HepG2 (cell line): Measurements from ENCODE around the gene TPM1. TPM values are rescaled to one million over a fixed set of nuclear protein-coding genes. Genes with fewer than 3 reads are reported as not detected.
A peak's percentile ranks its signal among the peaks of the same experiment; 100 is the strongest.

Experiments
- ASH2L ChIP-seq: fragments of 300-600, 200-600 bp; sonication (generic); IDR thresholded peaks from 2 replicates; pipeline ENCODE4 v1.7.0; 2017; ENCODE audit warnings: low read depth, mild to moderate bottlenecking, moderate library complexity, mixed read lengths, low read length; ENCODE audit not compliant: insufficient read length
- HOXA5 ChIP-seq: sonication (generic); formaldehyde crosslinking; IDR thresholded peaks from 2 replicates; pipeline ENCODE4 v1.4.0; 2020; ENCODE audit warnings: missing genetic modification reagents
- IRF2 ChIP-seq: IDR thresholded peaks from 2 replicates; pipeline ENCODE4 v1.6.1; 2018; ENCODE audit warnings: missing genetic modification reagents, missing compliant biosample characterization
- PHF20 ChIP-seq: sonication (generic); formaldehyde crosslinking; IDR thresholded peaks from 2 replicates; pipeline ENCODE4 v1.5.0; 2020; ENCODE audit warnings: mild to moderate bottlenecking, missing genetic modification reagents
- PITX1 ChIP-seq: sonication (generic); formaldehyde crosslinking; IDR thresholded peaks from 2 replicates; pipeline ENCODE4 v1.5.1; 2020; ENCODE audit warnings: mild to moderate bottlenecking, missing genetic modification reagents
- TMF1 ChIP-seq: sonication (generic); formaldehyde crosslinking; IDR thresholded peaks from 2 replicates; pipeline ENCODE4 v1.8.1; 2022; ENCODE audit warnings: low read depth, missing genetic modification reagents
- ZBTB20 ChIP-seq: sonication (generic); formaldehyde crosslinking; IDR thresholded peaks from 2 replicates; pipeline ENCODE4 v1.8.1; 2023; ENCODE audit warnings: missing genetic modification reagents, low read depth, mild to moderate bottlenecking, borderline replicate concordance
- ZBTB8A ChIP-seq: sonication (generic); formaldehyde crosslinking; IDR thresholded peaks from 2 replicates; pipeline ENCODE4 v1.4.0; 2020; ENCODE audit warnings: mild to moderate bottlenecking, low read depth, missing genetic modification reagents, borderline replicate concordance
- ZNF124 ChIP-seq: sonication (generic); formaldehyde crosslinking; IDR thresholded peaks from 2 replicates; pipeline ENCODE4 v1.4.0; 2020; ENCODE audit warnings: missing genetic modification reagents
- ZNF317 ChIP-seq: sonication (generic); formaldehyde crosslinking; IDR thresholded peaks from 2 replicates; pipeline ENCODE4 v1.5.0; 2020; ENCODE audit warnings: mild to moderate bottlenecking, missing genetic modification reagents
- ZNF556 ChIP-seq: sonication (generic); formaldehyde crosslinking; IDR thresholded peaks from 2 replicates; pipeline ENCODE4 v1.4.0; 2020; ENCODE audit warnings: mild to moderate bottlenecking, missing genetic modification reagents, borderline replicate concordance
- ZNF792 ChIP-seq: IDR thresholded peaks from 2 replicates; pipeline ENCODE4 v1.6.1; 2016
- ZNF878 ChIP-seq: sonication (generic); formaldehyde crosslinking; IDR thresholded peaks from 2 replicates; pipeline ENCODE4 v1.8.1; 2023; ENCODE audit warnings: mild to moderate bottlenecking, missing genetic modification reagents, moderate library complexity
- polyA plus RNA-seq, 8 experiments: library from polyadenylated mRNA; depleted of rRNA in 3 of 8; stranded (reverse) in 7 of 8; unstranded in 1 of 8; fragments of >200 nt; fragmentation: Illumina TruSeq in 4 of 8; extraction: Trizol in 4 of 8; gene quantifications; 2 replicates each; pipeline versions ENCODE4 v1.2.1 to v1.2.3, GENCODE V29; 2011 to 2016; ENCODE audit warnings: low read depth in 4 of 8, missing spikeins in 1 of 8, mixed read lengths in 1 of 8; ENCODE audit not compliant: insufficient read depth in 1 of 8
- total RNA-seq, 5 experiments: library from RNA; depleted of rRNA; stranded (reverse); fragments of >200 nt; fragmentation: Illumina TruSeq; extraction: Trizol; gene quantifications; 2 replicates each; pipeline ENCODE4 v1.2.3, GENCODE V29; 2016; ENCODE audit warnings: low read depth in 1 of 5
- TF ChIP-seq, protein P1 (sequence below): sonication (generic); formaldehyde crosslinking; IDR thresholded peaks from 2 replicates; pipeline ENCODE4 v1.8.0; 2022; ENCODE audit warnings: missing genetic modification reagents, mild to moderate bottlenecking, borderline replicate concordance
- TF ChIP-seq, protein P2 (sequence below): IDR thresholded peaks from 2 replicates; pipeline ENCODE4 v1.4.0; 2020; ENCODE audit warnings: mild to moderate bottlenecking, missing genetic modification reagents
- TF ChIP-seq, protein P3 (sequence below): sonication (generic); formaldehyde crosslinking; IDR thresholded peaks from 2 replicates; pipeline ENCODE4 v1.9.0; 2022; ENCODE audit warnings: low read depth, missing genetic modification reagents
- TF ChIP-seq, protein P4 (sequence below): sonication (generic); formaldehyde crosslinking; IDR thresholded peaks from 2 replicates; pipeline ENCODE4 v1.5.1; 2020; ENCODE audit warnings: mild to moderate bottlenecking, missing genetic modification reagents, moderate library complexity
- TF ChIP-seq, protein P5 (sequence below): IDR thresholded peaks from 2 replicates; pipeline ENCODE4 v1.6.1; 2016; ENCODE audit warnings: missing genetic modification reagents, missing compliant biosample characterization

TPM1 gene
- total and polyA plus RNA-seq, 2 of the 13 experiments (the other 11 are each of a cell fraction or from before 2014, with no cell fraction given), result 98.9 to 109 TPM

DNA sequence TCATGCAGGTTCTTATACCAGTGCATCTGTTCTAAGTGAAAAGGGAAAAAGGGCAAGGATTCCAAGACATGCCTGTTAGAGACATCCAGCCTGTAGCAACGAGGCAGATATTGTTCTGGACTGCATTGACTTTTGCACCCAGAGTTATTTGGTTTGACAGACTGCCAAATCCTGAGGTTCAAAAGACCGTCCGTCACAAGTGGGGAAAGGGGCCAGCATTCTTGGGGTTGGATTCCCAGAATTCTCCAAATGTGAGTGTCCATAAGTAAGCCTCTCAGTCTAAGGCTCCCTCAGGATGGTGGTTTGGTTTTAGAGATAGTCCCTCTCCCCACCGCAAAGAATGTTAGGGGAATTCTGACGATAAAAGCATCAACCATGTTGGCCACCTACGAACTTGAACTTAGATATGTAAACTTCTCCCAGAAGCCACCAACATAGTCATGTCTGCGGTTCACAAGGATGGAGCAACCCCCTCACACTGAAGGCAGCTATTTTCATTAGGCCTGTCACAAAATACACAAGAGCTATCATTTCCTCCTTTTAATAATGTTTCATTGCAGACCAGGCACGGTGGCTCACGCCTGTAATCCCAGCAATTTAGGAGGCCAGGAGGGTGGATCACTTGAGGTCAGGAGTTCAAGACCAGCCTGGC lies 65.5 kb downstream of the TPM1 start (continued):
- TF ChIP-seq, protein P1, sequence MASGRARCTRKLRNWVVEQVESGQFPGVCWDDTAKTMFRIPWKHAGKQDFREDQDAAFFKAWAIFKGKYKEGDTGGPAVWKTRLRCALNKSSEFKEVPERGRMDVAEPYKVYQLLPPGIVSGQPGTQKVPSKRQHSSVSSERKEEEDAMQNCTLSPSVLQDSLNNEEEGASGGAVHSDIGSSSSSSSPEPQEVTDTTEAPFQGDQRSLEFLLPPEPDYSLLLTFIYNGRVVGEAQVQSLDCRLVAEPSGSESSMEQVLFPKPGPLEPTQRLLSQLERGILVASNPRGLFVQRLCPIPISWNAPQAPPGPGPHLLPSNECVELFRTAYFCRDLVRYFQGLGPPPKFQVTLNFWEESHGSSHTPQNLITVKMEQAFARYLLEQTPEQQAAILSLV (CRISPR knock-in tag), result no peak
- TF ChIP-seq ZNF878 (CRISPR knock-in tag) (0 out of 2 replicates have a peak, but pooled peaks have one; percentile 50), ZBTB20 (0 out of 2 replicates have a peak, but pooled peaks have one; percentile 55), ZNF556 (no peak), HOXA5 (CRISPR knock-in tag) (peak; percentile 45; the same call in 1 of the 2 replicates), PITX1 (peak; percentile 79), ZNF124 (CRISPR knock-in tag) (no peak), ZBTB8A (CRISPR knock-in tag) (no peak), TMF1 (no peak), IRF2 (CRISPR knock-in tag) (peak; percentile 71; the same call in 1 of the 2 replicates), ZNF317 (CRISPR knock-in tag) (no peak), PHF20 (CRISPR knock-in tag) (no peak), ASH2L (peak; percentile 74), ZNF792 (CRISPR knock-in tag) (peak; percentile 84)
- TF ChIP-seq, protein P2, sequence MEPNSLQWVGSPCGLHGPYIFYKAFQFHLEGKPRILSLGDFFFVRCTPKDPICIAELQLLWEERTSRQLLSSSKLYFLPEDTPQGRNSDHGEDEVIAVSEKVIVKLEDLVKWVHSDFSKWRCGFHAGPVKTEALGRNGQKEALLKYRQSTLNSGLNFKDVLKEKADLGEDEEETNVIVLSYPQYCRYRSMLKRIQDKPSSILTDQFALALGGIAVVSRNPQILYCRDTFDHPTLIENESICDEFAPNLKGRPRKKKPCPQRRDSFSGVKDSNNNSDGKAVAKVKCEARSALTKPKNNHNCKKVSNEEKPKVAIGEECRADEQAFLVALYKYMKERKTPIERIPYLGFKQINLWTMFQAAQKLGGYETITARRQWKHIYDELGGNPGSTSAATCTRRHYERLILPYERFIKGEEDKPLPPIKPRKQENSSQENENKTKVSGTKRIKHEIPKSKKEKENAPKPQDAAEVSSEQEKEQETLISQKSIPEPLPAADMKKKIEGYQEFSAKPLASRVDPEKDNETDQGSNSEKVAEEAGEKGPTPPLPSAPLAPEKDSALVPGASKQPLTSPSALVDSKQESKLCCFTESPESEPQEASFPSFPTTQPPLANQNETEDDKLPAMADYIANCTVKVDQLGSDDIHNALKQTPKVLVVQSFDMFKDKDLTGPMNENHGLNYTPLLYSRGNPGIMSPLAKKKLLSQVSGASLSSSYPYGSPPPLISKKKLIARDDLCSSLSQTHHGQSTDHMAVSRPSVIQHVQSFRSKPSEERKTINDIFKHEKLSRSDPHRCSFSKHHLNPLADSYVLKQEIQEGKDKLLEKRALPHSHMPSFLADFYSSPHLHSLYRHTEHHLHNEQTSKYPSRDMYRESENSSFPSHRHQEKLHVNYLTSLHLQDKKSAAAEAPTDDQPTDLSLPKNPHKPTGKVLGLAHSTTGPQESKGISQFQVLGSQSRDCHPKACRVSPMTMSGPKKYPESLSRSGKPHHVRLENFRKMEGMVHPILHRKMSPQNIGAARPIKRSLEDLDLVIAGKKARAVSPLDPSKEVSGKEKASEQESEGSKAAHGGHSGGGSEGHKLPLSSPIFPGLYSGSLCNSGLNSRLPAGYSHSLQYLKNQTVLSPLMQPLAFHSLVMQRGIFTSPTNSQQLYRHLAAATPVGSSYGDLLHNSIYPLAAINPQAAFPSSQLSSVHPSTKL (CRISPR knock-in tag), result peak; percentile 97
- TF ChIP-seq, protein P3, sequence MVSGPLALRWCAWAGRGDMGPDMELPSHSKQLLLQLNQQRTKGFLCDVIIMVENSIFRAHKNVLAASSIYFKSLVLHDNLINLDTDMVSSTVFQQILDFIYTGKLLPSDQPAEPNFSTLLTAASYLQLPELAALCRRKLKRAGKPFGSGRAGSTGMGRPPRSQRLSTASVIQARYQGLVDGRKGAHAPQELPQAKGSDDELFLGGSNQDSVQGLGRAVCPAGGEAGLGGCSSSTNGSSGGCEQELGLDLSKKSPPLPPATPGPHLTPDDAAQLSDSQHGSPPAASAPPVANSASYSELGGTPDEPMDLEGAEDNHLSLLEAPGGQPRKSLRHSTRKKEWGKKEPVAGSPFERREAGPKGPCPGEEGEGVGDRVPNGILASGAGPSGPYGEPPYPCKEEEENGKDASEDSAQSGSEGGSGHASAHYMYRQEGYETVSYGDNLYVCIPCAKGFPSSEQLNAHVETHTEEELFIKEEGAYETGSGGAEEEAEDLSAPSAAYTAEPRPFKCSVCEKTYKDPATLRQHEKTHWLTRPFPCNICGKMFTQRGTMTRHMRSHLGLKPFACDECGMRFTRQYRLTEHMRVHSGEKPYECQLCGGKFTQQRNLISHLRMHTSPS (CRISPR knock-in tag), result peak; percentile 27; the same call in 1 of the 2 replicates
- TF ChIP-seq, protein P4, sequence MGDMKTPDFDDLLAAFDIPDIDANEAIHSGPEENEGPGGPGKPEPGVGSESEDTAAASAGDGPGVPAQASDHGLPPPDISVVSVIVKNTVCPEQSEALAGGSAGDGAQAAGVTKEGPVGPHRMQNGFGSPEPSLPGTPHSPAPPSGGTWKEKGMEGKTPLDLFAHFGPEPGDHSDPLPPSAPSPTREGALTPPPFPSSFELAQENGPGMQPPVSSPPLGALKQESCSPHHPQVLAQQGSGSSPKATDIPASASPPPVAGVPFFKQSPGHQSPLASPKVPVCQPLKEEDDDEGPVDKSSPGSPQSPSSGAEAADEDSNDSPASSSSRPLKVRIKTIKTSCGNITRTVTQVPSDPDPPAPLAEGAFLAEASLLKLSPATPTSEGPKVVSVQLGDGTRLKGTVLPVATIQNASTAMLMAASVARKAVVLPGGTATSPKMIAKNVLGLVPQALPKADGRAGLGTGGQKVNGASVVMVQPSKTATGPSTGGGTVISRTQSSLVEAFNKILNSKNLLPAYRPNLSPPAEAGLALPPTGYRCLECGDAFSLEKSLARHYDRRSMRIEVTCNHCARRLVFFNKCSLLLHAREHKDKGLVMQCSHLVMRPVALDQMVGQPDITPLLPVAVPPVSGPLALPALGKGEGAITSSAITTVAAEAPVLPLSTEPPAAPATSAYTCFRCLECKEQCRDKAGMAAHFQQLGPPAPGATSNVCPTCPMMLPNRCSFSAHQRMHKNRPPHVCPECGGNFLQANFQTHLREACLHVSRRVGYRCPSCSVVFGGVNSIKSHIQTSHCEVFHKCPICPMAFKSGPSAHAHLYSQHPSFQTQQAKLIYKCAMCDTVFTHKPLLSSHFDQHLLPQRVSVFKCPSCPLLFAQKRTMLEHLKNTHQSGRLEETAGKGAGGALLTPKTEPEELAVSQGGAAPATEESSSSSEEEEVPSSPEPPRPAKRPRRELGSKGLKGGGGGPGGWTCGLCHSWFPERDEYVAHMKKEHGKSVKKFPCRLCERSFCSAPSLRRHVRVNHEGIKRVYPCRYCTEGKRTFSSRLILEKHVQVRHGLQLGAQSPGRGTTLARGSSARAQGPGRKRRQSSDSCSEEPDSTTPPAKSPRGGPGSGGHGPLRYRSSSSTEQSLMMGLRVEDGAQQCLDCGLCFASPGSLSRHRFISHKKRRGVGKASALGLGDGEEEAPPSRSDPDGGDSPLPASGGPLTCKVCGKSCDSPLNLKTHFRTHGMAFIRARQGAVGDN (CRISPR knock-in tag), result no peak
- TF ChIP-seq, protein P5, sequence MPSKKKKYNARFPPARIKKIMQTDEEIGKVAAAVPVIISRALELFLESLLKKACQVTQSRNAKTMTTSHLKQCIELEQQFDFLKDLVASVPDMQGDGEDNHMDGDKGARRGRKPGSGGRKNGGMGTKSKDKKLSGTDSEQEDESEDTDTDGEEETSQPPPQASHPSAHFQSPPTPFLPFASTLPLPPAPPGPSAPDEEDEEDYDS, result peak; percentile 41; the same call in 1 of the 2 replicates
